Liver (tissue), 9 donors: ENCODE data around the gene KCNT1. TPM values are rescaled to one million over a fixed set of nuclear protein-coding genes. Genes with fewer than 3 reads are reported as not detected.

ENCODE experiments used
- DNase-seq: peaks from one replicate; pipeline ENCODE4 v3.0.0-alpha.2; 2017; ENCODE audit warnings: low spot score
- H3K27ac ChIP-seq, 2 donors: one replicate each; pipeline ENCODE4 v1.7.0; 2013; ENCODE audit warnings: inconsistent platforms in 2 of 2, low read length in 2 of 2, control low read depth in 1 of 2, low read depth in 1 of 2, mild to moderate bottlenecking in 1 of 2
- H3K27me3 ChIP-seq, 4 donors: one replicate each; pipeline versions ENCODE4 v1.6.1 to v1.7.0; 2013; ENCODE audit warnings: low read length in 3 of 4, inconsistent platforms in 1 of 4, mild to moderate bottlenecking in 1 of 4, moderate library complexity in 1 of 4; ENCODE audit not compliant: control insufficient read depth in 4 of 4, insufficient read depth in 4 of 4
- H3K36me3 ChIP-seq, 4 donors: one replicate each; pipeline versions ENCODE4 v1.6.1 to v1.7.0; 2013; ENCODE audit warnings: low read length in 3 of 4, mild to moderate bottlenecking in 3 of 4, low read depth in 1 of 4, moderate library complexity in 1 of 4; ENCODE audit not compliant: control insufficient read depth in 4 of 4, insufficient read depth in 3 of 4
- H3K4me1 ChIP-seq, 4 donors: one replicate each; pipeline versions ENCODE4 v1.6.1 to v1.7.0; 2013; ENCODE audit warnings: low read length in 3 of 4, mild to moderate bottlenecking in 3 of 4, moderate library complexity in 1 of 4; ENCODE audit not compliant: control insufficient read depth in 4 of 4, insufficient read depth in 4 of 4
- H3K4me3 ChIP-seq, 3 donors: one replicate each; pipeline versions ENCODE4 v1.6.1 to v1.7.0; 2013; ENCODE audit warnings: low read length in 3 of 3, control low read depth in 1 of 3, low read depth in 1 of 3, mild to moderate bottlenecking in 1 of 3
- H3K9ac ChIP-seq, 2 donors: one replicate each; pipeline ENCODE4 v1.7.0; 2013; ENCODE audit warnings: low read length in 2 of 2, mild to moderate bottlenecking in 2 of 2, moderate library complexity in 2 of 2, control low read depth in 1 of 2, low read depth in 1 of 2
- H3K9me3 ChIP-seq, 4 donors: one replicate each; pipeline versions ENCODE4 v1.6.1 to v1.7.0; 2013; ENCODE audit warnings: low read length in 3 of 4; ENCODE audit not compliant: control insufficient read depth in 4 of 4
- EGR1 ChIP-seq, 2 donors: IDR thresholded peaks; 2 replicates each; pipeline ENCODE4 v1.6.1; 2016 to 2018; ENCODE audit warnings: antibody characterized with exemption in 2 of 2, low read depth in 2 of 2
- FOXA2 ChIP-seq: IDR thresholded peaks from 2 replicates; pipeline ENCODE4 v1.6.1; 2016; ENCODE audit warnings: antibody characterized with exemption
- GABPA ChIP-seq, 2 donors: IDR thresholded peaks in 1 of 2; conservative IDR thresholded peaks in 1 of 2; 2 replicates each; pipeline ENCODE4 v1.6.1; 2016; ENCODE audit warnings: antibody characterized with exemption in 2 of 2, mild to moderate bottlenecking in 1 of 2, moderate library complexity in 1 of 2
- HNF4G ChIP-seq: IDR thresholded peaks from 2 replicates; pipeline ENCODE4 v1.6.1; 2016; ENCODE audit warnings: antibody characterized with exemption
- NR2F2 ChIP-seq: IDR thresholded peaks from 2 replicates; pipeline ENCODE4 v1.6.1; 2016; ENCODE audit warnings: antibody characterized with exemption
- RAD21 ChIP-seq, 2 donors: IDR thresholded peaks; 2 replicates each; pipeline ENCODE4 v1.6.1; 2016; ENCODE audit warnings: antibody characterized with exemption in 2 of 2, mild to moderate bottlenecking in 2 of 2
- RXRA ChIP-seq, 2 donors: IDR thresholded peaks; 2 replicates each; pipeline ENCODE4 v1.6.1; 2017 to 2018; ENCODE audit warnings: antibody characterized with exemption in 2 of 2, mild to moderate bottlenecking in 1 of 2
- SP1 ChIP-seq: IDR thresholded peaks from 2 replicates; pipeline ENCODE4 v1.6.1; 2018; ENCODE audit warnings: antibody characterized with exemption, mild to moderate bottlenecking
- TAF1 ChIP-seq: conservative IDR thresholded peaks from 2 replicates; pipeline ENCODE4 v1.6.1; 2016; ENCODE audit warnings: antibody characterized with exemption, mild to moderate bottlenecking
- YY1 ChIP-seq: IDR thresholded peaks from 2 replicates; pipeline ENCODE4 v1.6.1; 2016; ENCODE audit warnings: antibody characterized with exemption, mild to moderate bottlenecking
- WGBS: extraction: QIAGEN DNeasy Blood & Tissue Kit; methylation state at CpG from one replicate; pipeline ENCODE4 v1.1.7; 2013; 5-methylcytosine and 5-hydroxymethylcytosine counted together
- polyA plus RNA-seq, 2 donors: library from polyadenylated mRNA; stranded (reverse) in 1 of 2; unstranded in 1 of 2; fragments of 200-250 nt in 1 of 2; fragments of >200 nt in 1 of 2; fragmentation: Nextera tagmentation in 1 of 2; extraction: Ambion mirVana in 1 of 2; gene quantifications; one replicate each; pipeline versions ENCODE4 v1.2.1 to v1.2.3, GENCODE V29; 2013 to 2015
- total RNA-seq, 2 donors: library from RNA; depleted of rRNA; stranded (reverse); fragments of >200 nt; gene quantifications; one replicate each; pipeline ENCODE4 v1.2.3, GENCODE V29; 2014
- TF ChIP-seq, protein P1 (sequence below): fragments of 150-350 bp; IDR thresholded peaks from 2 replicates; pipeline ENCODE4 v1.5.1; 2017; ENCODE audit warnings: improper control_type of control experiment, low read depth, low read length; ENCODE audit not compliant: missing input control
- TF ChIP-seq, protein P2 (sequence below): IDR thresholded peaks from 2 replicates; pipeline ENCODE4 v1.6.1; 2016; ENCODE audit warnings: antibody characterized with exemption
- TF ChIP-seq, protein P3 (sequence below): IDR thresholded peaks from 2 replicates; pipeline ENCODE4 v1.6.1; 2016; ENCODE audit warnings: antibody characterized with exemption, mild to moderate bottlenecking
- TF ChIP-seq, protein P4 (sequence below): IDR thresholded peaks from 2 replicates; pipeline ENCODE4 v1.6.1; 2016; ENCODE audit warnings: antibody characterized with exemption
- donor health status: healthy.
- donor health status: healthy.
- donor health status: healthy.
- donor health status: healthy.
- donor health status: healthy.

The KCNT1 gene
- total and polyA plus RNA-seq, 4 donors = 0.08 TPM; not detected in 2

DNA sequence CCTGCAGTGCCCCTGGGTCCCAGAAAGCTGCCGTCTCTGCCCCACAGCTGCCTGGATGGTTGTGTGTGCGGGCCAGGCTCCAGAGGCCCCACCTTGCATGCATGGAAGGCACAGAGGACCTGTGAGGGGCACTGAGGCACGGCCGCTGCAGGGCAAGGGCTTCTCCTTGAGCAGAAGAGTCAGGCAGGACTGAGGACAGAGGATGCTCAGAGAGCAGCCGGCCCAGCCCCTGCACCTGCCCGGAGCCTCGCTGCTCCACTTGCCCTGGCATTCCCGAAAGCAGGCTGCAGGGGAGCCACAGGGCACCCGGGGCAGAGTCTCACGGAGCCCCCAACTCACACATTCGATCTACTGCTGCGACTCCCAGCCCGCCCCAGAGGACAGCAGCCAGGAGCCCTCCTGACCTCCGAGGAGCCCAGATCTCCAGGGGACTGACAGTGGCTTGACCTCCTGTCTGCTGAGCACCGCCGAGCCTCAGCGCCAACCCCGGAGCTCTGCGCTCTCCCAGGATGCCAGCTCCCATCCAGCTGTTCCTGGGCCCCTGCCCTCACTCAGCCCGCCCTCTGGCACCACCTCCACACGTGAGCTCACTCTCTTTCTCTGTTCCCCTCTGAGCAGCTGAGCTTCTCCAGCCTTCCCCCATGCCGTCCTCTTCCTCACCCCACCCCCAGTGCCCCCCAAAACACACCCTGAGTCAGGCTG lies 95.0 kb downstream of the KCNT1 start:
- no peak overlapping the region for H3K9ac ChIP-seq
- H3K9me3 ChIP-seq = no peaks in the 10 kb centered on the region
- TF ChIP-seq FOXA2 (no peak), SP1 (no peak), RAD21 (IDR thresholded peaks at IDR 0.05) (no peak), GABPA (IDR thresholded peaks at IDR 0.05 in 1 of 2, conservative IDR thresholded peaks at IDR 0.05 in 1 of 2) (no peak), TAF1 (no peak), NR2F2 (no peak), RXRA (IDR thresholded peaks at IDR 0.05) (no peak), HNF4G (no peak), YY1 (no peak), EGR1 (IDR thresholded peaks at IDR 0.05; ENCODE audit: low read depth in 2 of 2) (no peak)
- TF ChIP-seq, protein P1, sequence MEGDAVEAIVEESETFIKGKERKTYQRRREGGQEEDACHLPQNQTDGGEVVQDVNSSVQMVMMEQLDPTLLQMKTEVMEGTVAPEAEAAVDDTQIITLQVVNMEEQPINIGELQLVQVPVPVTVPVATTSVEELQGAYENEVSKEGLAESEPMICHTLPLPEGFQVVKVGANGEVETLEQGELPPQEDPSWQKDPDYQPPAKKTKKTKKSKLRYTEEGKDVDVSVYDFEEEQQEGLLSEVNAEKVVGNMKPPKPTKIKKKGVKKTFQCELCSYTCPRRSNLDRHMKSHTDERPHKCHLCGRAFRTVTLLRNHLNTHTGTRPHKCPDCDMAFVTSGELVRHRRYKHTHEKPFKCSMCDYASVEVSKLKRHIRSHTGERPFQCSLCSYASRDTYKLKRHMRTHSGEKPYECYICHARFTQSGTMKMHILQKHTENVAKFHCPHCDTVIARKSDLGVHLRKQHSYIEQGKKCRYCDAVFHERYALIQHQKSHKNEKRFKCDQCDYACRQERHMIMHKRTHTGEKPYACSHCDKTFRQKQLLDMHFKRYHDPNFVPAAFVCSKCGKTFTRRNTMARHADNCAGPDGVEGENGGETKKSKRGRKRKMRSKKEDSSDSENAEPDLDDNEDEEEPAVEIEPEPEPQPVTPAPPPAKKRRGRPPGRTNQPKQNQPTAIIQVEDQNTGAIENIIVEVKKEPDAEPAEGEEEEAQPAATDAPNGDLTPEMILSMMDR = no peak
- TF ChIP-seq, protein P2, sequence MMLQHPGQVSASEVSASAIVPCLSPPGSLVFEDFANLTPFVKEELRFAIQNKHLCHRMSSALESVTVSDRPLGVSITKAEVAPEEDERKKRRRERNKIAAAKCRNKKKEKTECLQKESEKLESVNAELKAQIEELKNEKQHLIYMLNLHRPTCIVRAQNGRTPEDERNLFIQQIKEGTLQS = no peak
- TF ChIP-seq, protein P3, sequence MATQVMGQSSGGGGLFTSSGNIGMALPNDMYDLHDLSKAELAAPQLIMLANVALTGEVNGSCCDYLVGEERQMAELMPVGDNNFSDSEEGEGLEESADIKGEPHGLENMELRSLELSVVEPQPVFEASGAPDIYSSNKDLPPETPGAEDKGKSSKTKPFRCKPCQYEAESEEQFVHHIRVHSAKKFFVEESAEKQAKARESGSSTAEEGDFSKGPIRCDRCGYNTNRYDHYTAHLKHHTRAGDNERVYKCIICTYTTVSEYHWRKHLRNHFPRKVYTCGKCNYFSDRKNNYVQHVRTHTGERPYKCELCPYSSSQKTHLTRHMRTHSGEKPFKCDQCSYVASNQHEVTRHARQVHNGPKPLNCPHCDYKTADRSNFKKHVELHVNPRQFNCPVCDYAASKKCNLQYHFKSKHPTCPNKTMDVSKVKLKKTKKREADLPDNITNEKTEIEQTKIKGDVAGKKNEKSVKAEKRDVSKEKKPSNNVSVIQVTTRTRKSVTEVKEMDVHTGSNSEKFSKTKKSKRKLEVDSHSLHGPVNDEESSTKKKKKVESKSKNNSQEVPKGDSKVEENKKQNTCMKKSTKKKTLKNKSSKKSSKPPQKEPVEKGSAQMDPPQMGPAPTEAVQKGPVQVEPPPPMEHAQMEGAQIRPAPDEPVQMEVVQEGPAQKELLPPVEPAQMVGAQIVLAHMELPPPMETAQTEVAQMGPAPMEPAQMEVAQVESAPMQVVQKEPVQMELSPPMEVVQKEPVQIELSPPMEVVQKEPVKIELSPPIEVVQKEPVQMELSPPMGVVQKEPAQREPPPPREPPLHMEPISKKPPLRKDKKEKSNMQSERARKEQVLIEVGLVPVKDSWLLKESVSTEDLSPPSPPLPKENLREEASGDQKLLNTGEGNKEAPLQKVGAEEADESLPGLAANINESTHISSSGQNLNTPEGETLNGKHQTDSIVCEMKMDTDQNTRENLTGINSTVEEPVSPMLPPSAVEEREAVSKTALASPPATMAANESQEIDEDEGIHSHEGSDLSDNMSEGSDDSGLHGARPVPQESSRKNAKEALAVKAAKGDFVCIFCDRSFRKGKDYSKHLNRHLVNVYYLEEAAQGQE = no peak
- DNase-seq = no peak
- no peaks in the 10 kb centered on the region for H3K36me3 ChIP-seq
- 76% methylated on average over 22 of the region's 22 CpGs for WGBS
- H3K27me3 ChIP-seq = no peaks in the 10 kb centered on the region
- no peak overlapping the region for H3K27ac ChIP-seq
- no peak overlapping the region for H3K4me3 ChIP-seq
- no peaks in the 10 kb centered on the region for H3K4me1 ChIP-seq

DNA sequence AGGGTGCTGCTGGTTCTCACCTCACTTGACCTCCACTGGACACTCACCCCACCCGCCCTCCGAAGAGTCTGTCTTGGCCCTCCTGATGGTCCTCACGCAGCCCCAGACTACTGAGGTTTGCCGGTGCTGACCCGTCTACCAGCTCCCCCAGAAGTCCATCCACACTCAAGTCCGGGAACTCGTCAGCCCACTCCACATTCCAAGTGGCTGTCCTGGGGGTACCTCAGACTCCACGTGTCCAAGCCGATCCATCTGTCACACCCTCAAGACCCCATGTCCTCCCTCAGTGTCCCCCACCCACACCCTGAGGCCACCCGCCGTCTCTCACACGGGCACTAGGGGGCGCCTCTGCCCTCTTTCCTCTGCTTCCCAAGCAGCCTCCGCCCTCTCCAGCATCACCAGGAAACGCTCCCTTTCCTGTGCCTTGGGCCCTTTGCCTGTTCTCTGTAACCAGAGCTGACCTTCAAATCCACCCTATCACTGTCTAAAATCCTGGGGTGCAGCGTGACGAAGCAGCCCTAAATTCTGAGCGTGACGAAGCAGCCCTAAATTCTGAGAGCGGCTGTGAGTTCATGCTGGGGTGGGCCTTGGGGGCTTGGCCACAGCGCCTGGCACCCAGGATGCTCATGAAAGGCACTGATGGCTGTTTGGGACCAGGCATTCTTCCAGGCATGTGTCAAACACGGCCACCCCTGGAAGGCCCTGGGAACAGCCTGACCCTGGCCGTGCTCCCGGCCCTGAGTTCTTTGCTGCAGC lies 95.7 kb downstream of the KCNT1 start:
- Histone ChIP-seq H3K9me3 (no peaks in the 10 kb centered on the region), H3K36me3 (no peaks in the 10 kb centered on the region), H3K4me1 (no peaks in the 10 kb centered on the region), H3K9ac (no peak overlapping the region), H3K4me3 (no peak overlapping the region), H3K27ac (no peak overlapping the region), H3K27me3 (no peaks in the 10 kb centered on the region)
- TF ChIP-seq, protein P4, sequence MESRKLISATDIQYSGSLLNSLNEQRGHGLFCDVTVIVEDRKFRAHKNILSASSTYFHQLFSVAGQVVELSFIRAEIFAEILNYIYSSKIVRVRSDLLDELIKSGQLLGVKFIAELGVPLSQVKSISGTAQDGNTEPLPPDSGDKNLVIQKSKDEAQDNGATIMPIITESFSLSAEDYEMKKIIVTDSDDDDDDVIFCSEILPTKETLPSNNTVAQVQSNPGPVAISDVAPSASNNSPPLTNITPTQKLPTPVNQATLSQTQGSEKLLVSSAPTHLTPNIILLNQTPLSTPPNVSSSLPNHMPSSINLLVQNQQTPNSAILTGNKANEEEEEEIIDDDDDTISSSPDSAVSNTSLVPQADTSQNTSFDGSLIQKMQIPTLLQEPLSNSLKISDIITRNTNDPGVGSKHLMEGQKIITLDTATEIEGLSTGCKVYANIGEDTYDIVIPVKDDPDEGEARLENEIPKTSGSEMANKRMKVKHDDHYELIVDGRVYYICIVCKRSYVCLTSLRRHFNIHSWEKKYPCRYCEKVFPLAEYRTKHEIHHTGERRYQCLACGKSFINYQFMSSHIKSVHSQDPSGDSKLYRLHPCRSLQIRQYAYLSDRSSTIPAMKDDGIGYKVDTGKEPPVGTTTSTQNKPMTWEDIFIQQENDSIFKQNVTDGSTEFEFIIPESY = no peak
- TF ChIP-seq, protein P1 = peak; percentile 27
- peak; percentile 51 for TF ChIP-seq NR2F2
- 43% methylated on average over 24 of the region's 24 CpGs for WGBS
- peak; percentile 44 for DNase-seq
